ENCODE data around the gene BPNT1.
A peak's percentile ranks its signal among the peaks of the same experiment; 100 is the strongest.
"Not testable (repeated sequence)": the region's sequence is repeated elsewhere in the genome, so short reads cannot be mapped to it uniquely, and the experiment has no call there.

BPNT1 gene

DNA sequence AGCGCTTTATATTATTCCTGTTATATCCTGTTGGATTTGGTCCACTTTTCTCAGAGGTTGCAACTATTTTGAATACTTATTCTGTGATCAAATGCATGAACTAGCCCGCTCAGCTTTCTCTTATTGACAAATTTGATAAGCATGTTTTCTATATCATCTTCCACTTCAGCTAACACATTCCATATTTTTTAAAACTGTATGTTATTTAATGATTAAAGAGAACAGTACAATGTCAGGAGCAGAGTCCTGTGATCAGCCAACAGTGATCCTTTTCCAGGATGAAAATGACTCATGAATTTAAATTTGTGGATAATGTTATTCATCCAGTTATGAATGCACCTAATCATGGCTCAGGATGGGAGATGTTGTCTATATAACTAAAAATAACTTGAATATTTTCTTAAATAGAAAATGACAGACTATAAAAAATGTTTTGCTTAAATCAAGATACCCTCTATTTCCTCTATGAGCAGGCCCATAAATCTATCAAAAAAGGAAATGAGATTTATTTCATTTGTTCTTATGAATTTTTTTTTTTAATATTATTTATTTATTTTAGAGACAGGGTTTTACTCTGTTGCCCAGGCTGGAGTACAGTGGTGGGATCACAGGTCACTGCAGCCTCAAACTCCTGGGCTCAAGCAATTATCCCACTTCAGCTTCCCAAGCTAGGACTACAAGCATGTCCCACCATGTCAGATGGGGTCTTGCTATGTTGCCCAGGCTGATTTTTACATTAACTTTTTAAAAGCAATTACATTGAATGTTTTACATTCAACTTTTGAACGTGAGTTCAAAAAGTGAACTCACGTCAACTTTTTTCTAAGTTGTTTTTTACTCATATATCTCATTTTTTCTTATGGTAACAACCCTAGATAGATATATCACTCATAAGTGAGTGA, 12.5 kb downstream of the BPNT1 start:
- no peak for DNase-seq

DNA sequence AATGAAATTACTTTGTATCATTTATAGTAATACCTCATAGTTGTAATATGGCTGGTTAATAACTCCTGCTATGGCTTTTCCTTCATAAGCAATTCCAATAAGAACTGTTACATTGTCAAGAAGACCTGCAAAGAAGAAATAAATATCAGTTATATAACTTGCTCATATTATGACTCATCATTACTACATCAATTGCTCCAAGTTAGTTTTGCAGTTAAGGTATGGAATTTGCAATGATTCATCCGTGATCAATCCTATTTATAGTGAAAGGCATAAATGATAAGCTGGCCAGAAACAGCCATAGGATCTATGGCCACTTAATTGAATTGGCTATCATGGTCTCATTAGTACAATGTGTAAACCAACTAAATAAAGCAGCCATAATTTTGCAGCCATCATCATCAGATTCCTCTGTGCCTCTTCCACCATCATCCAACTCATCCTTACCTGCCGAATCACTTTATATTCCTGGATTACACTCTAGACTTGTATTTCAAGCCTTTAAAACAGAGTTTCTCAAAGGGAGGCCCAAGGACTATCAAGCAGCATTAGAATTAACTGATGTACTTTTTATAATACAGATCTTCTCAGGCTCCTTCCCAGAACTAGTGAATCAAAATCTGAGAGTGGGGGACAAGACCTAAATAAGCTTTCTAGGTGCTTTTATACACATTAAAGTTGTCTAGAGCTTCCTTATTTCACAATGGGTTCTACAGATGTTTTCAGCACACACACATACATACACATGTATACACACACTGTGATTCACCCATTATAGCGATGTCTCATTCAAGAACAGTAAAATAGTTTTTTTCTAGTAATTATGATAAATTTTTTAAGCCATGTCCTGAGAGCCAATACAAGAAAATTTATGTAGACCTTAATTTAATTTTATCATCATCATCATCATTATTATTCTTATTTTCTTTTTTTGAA, 22.1 kb downstream of the BPNT1 start:
- no peak for DNase-seq

DNA sequence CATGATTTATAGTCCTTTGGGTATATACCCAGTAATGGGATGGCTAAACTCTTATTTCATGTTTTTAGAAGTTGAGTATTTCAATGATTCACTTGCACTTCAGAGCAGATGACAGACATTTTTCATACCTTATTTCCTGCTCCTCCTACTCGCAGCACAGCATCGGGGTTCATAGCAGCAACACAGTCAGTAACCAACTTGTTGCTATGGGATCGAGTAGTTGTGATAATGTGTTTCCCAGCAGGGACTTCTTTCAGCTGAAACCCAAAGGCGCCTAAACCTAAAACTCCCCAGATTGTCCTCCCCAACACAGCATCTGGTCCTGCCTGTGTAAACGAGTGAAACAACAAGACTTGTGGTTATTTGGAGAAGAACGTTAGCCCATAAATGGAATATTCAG, 27.0 kb downstream of the BPNT1 start:
- no peak for DNase-seq

DNA sequence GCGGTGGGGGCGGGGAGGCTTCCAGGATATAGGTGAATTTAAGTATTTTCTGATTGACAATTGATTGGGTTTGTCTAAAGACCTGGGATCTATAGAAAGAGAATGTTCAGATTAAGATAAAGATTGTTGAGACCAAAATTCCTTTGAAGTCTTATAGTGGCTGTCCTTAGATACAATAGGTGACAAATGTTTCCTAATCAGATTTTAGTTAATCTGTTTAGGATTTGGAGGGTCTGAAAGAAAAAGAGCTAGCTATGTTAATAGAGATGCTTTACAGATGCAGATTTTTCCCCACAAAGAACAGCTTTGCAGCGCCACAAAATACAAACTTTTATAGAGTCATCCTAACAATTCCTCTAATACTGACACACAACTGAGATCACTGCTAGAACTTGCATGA, 28.7 kb downstream of the BPNT1 start:
- no peak for DNase-seq

DNA sequence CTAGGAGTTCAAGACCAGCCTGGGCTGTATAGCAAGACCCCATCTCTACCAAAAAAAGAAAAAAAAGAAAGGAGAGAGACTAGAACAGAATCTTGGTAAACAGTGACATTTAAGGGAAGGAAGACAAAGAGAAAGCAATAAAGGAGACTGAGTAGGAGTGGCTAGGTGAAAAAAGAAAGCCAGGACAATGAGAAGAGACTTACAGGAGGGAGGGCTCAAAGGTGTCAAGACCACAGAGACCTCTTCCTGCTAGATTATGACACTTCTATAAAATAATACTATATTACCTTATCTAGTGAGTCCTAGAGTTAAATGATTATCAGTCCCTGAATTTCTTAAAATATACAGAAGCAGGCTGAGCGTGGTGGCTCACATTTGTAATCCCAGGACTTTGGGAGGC, 33.2 kb downstream of the BPNT1 start:
- DNase-seq = no peak

GRCh38 chr1:220046052-220046930, 43.3 kb downstream of the BPNT1 start, which contains the start of gene EPRS1:
Gene EPRS1 (minus strand): TSS chr1:220046505. CDS start chr1:220046388, 117 bp downstream.
- DNase-seq = peak; percentile 96

DNA sequence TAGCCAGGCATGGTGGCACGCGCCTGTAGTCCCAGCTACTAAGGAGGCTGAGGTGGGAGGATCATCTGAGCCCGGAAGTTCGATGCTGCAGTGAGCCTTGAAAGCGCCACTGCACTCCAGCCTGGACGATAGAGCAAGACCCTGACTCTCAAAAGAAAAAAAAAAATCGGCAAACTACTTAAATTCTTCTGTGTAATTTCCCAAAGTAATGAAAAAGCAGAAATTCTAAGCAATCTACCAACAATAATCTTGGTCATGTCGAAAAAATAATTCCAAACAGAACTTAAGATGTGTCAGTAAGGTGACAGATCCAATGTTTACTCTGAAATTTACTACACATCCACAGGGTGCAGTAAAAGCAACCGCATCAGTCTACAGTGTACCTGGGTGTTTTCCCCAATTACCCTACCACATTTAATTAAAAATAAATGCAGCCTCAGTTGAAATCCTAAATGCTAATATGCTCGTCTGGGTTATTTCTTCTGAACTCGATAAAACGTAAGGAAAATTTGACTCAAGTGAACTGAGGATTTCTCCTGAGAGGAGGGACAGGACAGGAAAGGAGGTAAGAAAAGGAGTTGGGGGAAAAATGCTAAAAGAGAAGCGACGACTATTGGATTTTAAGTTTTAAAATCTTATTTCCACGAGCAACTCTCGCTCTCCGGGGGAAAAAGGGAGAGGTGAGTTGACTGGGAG, 44.1 kb downstream of the BPNT1 start:
- no peak for DNase-seq

DNA sequence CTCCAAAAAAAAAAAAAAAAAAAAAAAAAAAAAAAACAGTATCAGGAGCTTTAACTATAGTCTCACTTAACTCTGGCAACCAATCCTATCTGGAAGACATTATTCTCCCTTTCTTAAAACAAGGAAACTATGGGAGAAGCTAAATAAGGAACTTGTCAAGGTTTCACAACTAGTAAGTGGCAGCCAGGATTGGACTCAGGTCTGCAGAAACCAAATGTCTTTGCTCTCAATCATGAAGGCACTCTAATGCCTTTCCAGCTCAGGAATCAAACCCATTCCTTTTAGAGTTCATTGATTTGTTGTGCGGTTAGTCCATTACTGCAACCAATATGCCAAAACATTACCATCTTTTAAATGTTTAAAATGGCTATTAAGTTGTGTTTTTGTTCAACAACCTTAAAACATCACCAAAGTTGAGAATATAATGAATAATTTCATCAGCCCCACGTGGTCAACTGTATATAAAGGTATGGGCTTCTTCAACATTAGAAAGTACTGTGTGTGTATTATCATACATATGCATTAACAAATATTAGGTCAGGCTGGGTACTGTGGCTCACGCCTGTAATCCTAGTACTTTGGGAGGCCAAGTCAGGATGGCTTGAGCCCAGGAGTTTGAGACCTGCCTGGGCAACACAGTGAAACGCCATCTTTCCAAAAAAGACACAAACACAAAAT, 44.8 kb downstream of the BPNT1 start:
- no peak for DNase-seq

- DNase-seq = no peak
Observed at GRCh38 chr1:220043646-220044045, 45.9 kb downstream of the BPNT1 start.

DNA sequence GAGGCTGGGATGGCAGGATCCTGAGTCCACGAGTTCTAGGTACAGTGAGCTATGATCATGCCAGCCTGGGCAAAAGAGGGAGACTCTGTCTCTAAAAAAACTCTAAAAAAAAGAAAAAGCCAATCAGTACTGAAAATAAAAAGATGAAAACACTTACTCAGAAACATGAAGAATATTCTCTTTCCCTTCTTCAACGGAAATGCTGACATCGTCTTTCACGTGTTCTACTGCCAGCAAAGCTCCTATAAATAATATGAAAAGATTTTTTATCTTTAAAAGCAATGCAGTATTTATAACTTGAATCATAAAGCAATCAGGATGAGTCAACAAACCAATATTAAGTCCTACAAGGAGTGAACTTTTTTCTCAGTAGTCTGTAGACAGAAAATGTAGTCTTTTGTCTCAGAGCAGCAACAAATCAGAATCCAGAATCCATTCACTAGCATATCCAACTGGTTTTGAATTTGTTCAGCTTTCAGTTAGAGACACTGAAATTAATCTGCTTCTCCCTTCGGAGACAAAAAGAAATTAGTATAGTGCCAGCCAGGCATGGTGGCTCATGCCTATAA, 49.5 kb downstream of the BPNT1 start:
- DNase-seq = no peak

GRCh38 chr1:220038640-220039039, 50.9 kb downstream of the BPNT1 start:
- no peak for DNase-seq

DNA sequence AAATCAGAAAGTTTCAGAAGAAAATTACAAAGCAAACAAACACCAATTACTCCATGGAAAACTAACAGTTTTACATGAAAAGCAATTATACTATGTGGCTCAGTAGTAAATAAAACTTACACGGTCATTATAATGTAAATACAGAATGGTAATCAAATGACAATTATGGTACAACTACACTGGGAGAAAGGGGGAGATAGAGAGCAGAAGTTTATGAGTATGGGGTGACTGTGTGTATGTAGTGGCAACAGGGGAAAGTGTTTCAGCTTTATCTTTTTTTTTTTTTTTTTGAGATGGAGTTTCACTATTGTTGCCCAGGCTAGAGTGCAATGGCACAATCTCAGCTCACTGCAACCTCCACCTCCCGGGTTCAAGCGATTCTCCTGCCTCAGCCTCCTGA, 51.8 kb downstream of the BPNT1 start:
- DNase-seq = not testable (repeated sequence)

- DNase-seq = no peak
Observed at GRCh38 chr1:220032911-220033310, 56.7 kb downstream of the BPNT1 start.

DNA sequence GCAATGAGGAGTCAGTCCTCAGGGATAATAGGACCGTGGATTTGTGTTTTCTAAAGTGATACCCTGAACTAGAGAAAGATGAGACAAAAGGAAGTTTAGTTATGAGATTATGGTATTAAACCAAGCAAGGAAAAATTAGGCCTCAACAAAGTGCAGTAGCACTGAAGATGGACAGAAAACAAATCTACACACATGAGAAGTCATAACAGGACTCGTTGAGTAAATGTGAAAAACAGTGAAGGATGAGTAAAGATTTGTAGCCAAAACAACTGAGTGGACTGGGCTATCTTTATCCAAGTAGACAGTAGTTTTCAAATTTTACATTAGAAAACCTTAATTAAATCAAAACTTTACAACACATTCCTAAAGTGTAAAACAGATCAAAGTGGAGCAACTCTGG, 58.3 kb downstream of the BPNT1 start:
- DNase-seq = no peak

DNA sequence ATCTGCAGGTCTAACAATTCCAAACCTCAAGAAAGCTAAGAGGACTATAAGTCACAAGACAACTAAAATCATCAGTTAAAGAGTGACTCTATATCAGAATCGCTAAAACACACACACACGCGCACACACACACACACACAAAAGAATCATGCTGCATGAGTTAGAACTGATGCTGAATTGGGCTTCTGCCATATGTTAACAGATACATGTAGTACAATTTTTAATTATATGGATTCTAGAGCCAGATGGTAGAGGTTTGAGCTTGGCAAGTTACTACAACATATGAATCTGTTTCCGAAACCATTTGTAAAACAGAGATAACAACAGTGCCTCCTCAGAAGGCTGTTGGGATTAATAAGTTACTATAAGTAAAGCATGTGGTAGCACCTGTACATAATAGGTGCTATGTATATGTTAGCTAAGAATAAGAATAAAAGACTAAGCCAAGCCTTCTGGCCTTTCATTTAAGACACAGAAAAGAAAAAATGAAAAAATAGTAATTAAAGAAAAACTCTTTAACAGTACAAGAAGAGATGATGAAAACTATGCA, 61.2 kb downstream of the BPNT1 start:
- no peak for DNase-seq

- DNase-seq = no peak
Observed at GRCh38 chr1:220019071-220019470, 70.5 kb downstream of the BPNT1 start.

DNA sequence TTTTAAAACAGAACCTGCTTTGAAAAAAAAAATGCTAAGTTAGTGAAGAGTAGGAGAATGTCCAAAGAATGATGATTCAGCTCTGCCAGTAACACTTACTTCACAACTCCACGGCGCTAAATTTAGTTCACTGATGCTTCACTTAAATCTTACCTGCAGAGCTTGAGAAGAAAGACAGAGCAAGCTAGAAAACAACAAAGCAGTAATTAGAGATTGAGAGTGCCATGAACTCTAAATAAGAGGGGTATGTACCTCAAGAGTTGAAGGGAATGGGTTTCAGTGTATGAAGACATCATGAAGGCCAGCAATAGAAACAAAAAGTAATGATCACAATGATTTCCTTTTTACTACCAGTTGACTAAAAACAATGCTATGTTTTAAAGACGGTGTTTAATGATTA, 76.1 kb downstream of the BPNT1 start:
- DNase-seq = no peak

DNA sequence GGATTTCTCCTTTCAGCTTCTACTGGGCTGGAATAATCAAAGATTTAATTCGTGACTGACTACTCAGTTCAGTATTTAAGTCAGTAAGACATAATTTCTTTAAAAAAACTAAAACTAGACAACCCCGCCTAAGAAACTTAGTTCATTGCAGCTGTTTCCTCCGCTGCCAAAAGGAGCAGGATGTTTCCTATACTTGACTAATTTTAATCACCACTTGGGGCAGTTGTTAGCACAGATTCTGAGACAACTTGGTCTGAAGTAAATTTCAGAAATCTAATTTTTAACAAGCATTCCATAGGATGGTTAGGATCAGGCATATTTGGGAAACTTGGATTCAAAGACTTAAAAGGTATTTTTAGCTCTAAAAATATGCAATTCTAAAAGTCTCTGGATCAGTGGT, 77.3 kb downstream of the BPNT1 start:
- no peak for DNase-seq

GRCh38 chr1:220011620-220012019, 78.0 kb downstream of the BPNT1 start:
- no peak for DNase-seq
